Erythroblast (primary cell): Measurements from ENCODE around the gene HOXA2.

Experiments
- GATA1 ChIP-seq: IDR thresholded peaks from 2 replicates; pipeline ENCODE4 v1.6.1; 2011; ENCODE audit warnings: low read depth, mild to moderate bottlenecking, control low read depth, low read length, moderate library complexity
- POLR2A ChIP-seq: IDR thresholded peaks from 2 replicates; pipeline ENCODE4 v1.6.1; 2011; ENCODE audit warnings: mild to moderate bottlenecking, low read length

DNA sequence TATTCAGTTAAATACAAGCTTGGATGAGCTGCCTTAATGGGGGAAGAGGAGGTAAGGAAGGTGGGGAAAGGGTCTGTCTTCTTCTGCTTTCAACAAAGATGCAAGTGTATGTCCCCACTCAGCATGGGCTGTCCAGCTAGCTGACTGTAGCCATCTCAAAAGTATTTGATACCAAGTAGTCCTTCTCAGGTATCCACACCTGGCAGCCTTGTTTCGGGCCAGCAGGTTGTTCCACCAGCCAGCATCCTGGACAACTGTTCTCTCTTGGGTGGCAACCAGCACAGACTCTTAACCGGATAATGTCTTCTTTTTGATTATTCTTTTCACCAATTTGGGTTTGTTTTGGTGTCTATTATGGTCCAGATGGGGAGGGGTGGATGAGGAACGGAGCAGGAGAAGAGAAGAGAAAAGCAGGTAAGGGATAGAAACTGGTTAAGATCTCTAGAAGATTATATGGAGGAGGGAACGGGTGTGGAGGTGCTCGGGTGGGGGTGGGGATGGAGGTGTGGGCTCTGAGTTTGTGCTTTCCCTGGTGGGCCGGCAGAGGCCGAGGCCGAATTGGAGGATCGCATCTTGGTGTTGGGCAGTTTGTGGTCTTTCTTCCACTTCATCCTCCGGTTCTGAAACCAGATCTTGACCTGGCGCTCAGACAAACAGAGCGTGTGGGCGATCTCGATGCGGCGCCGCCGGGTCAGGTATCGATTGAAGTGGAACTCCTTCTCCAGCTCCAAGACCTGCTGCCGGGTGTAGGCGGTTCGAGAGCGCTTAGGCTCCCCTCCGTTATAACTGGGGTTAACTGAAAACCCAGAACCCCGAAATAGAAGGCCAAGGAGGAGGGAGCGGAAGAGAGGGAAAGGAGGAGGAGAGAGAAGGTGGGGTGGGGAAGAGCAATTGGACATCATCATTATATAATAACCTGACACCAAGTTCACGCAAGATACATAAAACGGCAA lies 26.6 kb upstream of the HOXA2 start:
- TF ChIP-seq POLR2A = no peak
- TF ChIP-seq GATA1 = no peak
